Heart left ventricle (tissue), 16 donors: ENCODE data around the gene PARD3B. TPM values are rescaled to one million over a fixed set of nuclear protein-coding genes. Genes with fewer than 3 reads are reported as not detected.

ENCODE experiments used
- ATAC-seq, 4 donors: fragments of 200-7000 bp; cut with Tn5 transposase; one replicate each; pipeline ENCODE4 v1.9.1; 2020 to 2022; ENCODE audit warnings: moderate library complexity in 4 of 4, mild to moderate bottlenecking in 3 of 4, moderate number of reproducible peaks in 1 of 4
- DNase-seq, 5 donors: peaks; one replicate each; pipeline ENCODE4 v3.0.0-alpha.2; 2020
- H3K27ac ChIP-seq, 12 donors: fragments of 200-600 bp; sonication (generic) in 4 of 12; one replicate each; pipeline versions ENCODE4 v1.5.0 to v1.8.0; 2016 to 2022; ENCODE audit warnings: mild to moderate bottlenecking in 2 of 12
- H3K27me3 ChIP-seq, 9 donors: fragments of 200-600 bp; sonication (generic) in 2 of 9; one replicate each; pipeline versions ENCODE4 v1.5.1 to v1.8.0; 2016 to 2022; ENCODE audit warnings: mild to moderate bottlenecking in 3 of 9
- H3K36me3 ChIP-seq, 9 donors: fragments of 200-600 bp; sonication (generic) in 2 of 9; one replicate each; pipeline versions ENCODE4 v1.5.0 to v1.8.0; 2018 to 2022; ENCODE audit warnings: mild to moderate bottlenecking in 2 of 9
- H3K4me1 ChIP-seq, 12 donors: fragments of 200-600 bp; sonication (generic) in 4 of 12; one replicate each; pipeline versions ENCODE4 v1.5.0 to v1.8.0; 2016 to 2022; ENCODE audit warnings: mild to moderate bottlenecking in 3 of 12
- H3K4me3 ChIP-seq, 12 donors: fragments of 200-600 bp; sonication (generic) in 4 of 12; one replicate each; pipeline versions ENCODE4 v1.5.0 to v1.8.0; 2017 to 2022; ENCODE audit warnings: mild to moderate bottlenecking in 9 of 12, moderate library complexity in 4 of 12
- H3K9me3 ChIP-seq, 12 donors: fragments of 200-600 bp; sonication (generic) in 4 of 12; one replicate each; pipeline versions ENCODE4 v1.5.0 to v1.8.0; 2016 to 2022; ENCODE audit warnings: mild to moderate bottlenecking in 1 of 12
- POLR2A ChIP-seq, 2 donors: fragments of 450-650 bp; IDR thresholded peaks; one replicate each; pipeline ENCODE4 v1.6.1; 2017; ENCODE audit warnings: antibody characterized with exemption in 2 of 2, mild to moderate bottlenecking in 2 of 2, moderate library complexity in 2 of 2
- WGBS, 4 donors: extraction: QIAGEN DNeasy Blood & Tissue Kit in 2 of 4; methylation state at CpG; one replicate each; pipeline versions ENCODE4 v1.1.5 to v1.1.7; 2013 to 2018; 5-methylcytosine and 5-hydroxymethylcytosine counted together
- intact Hi-C, 10 donors: fragments of 100-400 bp; cut with DNase I; formaldehyde crosslinking; loops; one replicate each; pipeline versions ENCODE4 v1.11.1 to v1.14.2; 2022
- polyA plus RNA-seq, 2 donors: library from polyadenylated mRNA; stranded (reverse); fragments of 200-250 nt; gene quantifications; one replicate each; pipeline ENCODE4 v1.2.3, GENCODE V29; 2013
- total RNA-seq, 9 donors: library from RNA; depleted of rRNA in 2 of 9; stranded (reverse); fragments of >200 nt in 2 of 9; fragmentation: NEBNext Ultra II Directional in 3 of 9; extraction: Animal tissue kit (Norgen Biotek cat#: 25700) in 3 of 9; gene quantifications; one replicate each; pipeline versions ENCODE4 v1.1.0 to v1.2.4, GENCODE V29; 2016 to 2023
- TF ChIP-seq, protein P1 (sequence below), 12 donors: fragments of 200-600 bp; sonication (generic) in 4 of 12; IDR thresholded peaks; one replicate each; pipeline versions ENCODE4 v1.5.0 to v1.8.0; 2018 to 2022; ENCODE audit warnings: antibody characterized with exemption in 12 of 12, mild to moderate bottlenecking in 5 of 12
- donor health status: ischemic (EF 13 %, LVEDD 7.1; RV severe dilation, severe dysfunction).
- donor health status: healthy with polysubstance abuse.
- donor health status: DM: no; HTN: yes; CAD: no.
- donor health status: DM: no; HTN: no; CAD: no.
- donor health status: ischemic (EF 25% LVEDD 6.9; RV normal size, moderate dysfunction).
- donor health status: ischemic (EF 25% LVEDD 5.7; RV mildly dilated, moderate dysfunction).
- donor health status: healthy.
- donor health status: DM: yes; HTN: yes; CAD: no.
- donor health status: ischemic (EF 35%, LVEDD 5.7; RV mildly dilated, moderate dysfunction).
- donor health status: nonischemic (EF 11% LVEDD 7.7; RV severe dilation, severe dysfunction).
- donor health status: DM: yes; HTN: yes; CAD: no.
- donor health status: PGD.
- donor health status: ischemic (EF 29% LVEDD 5.4; RV normal size, mild dysfunction).
- donor health status: nonischemic (EF 23%, LVEDD 6.1; RV moderate dilation, normal function).

PARD3B gene
- total and polyA plus RNA-seq, 11 donors = 0.71 to 15.1 (median 6.2) TPM

DNA sequence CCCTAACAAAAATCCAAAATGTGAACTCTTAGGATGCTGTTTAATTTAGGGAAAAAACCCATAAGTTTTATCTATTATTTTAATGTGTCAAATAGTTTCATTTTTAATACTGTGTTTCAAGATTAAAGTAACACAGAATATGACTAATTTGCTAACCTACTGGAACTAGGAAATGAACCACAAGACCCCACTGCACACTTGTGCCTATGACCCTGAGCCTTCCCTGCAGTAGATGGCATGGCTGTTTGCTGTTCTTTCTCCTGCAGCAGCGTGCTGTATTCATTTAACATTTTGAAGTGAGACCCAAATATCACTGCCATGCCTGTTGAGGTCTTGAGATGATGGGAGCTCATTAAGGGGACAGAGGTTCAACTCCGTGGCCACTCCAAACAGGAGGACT is 571.9 kb downstream of the PARD3B start:
- Histone ChIP-seq H3K9me3 (peaks cover 0 to 4% (median 0%) of the 10 kb centered on the region in 12 donors), H3K27me3 (no peaks in the 10 kb centered on the region), H3K4me1 (no peaks in the 10 kb centered on the region), H3K4me3 (no peak overlapping the region), H3K36me3 (peaks cover 0 to 7% (median 0%) of the 10 kb centered on the region in 9 donors), H3K27ac (no peak overlapping the region)
- WGBS, 4 donors = 91 to 98% (median 98%) methylated on average over 2 of the region's 2 CpGs
- DNase-seq (no peak), ATAC-seq (no peak)
- TF ChIP-seq, protein P1, sequence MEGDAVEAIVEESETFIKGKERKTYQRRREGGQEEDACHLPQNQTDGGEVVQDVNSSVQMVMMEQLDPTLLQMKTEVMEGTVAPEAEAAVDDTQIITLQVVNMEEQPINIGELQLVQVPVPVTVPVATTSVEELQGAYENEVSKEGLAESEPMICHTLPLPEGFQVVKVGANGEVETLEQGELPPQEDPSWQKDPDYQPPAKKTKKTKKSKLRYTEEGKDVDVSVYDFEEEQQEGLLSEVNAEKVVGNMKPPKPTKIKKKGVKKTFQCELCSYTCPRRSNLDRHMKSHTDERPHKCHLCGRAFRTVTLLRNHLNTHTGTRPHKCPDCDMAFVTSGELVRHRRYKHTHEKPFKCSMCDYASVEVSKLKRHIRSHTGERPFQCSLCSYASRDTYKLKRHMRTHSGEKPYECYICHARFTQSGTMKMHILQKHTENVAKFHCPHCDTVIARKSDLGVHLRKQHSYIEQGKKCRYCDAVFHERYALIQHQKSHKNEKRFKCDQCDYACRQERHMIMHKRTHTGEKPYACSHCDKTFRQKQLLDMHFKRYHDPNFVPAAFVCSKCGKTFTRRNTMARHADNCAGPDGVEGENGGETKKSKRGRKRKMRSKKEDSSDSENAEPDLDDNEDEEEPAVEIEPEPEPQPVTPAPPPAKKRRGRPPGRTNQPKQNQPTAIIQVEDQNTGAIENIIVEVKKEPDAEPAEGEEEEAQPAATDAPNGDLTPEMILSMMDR (IDR thresholded peaks at IDR 0.05) = no peak
- no peak for TF ChIP-seq POLR2A (IDR thresholded peaks at IDR 0.05)
- intact Hi-C loops = no loop called here

DNA sequence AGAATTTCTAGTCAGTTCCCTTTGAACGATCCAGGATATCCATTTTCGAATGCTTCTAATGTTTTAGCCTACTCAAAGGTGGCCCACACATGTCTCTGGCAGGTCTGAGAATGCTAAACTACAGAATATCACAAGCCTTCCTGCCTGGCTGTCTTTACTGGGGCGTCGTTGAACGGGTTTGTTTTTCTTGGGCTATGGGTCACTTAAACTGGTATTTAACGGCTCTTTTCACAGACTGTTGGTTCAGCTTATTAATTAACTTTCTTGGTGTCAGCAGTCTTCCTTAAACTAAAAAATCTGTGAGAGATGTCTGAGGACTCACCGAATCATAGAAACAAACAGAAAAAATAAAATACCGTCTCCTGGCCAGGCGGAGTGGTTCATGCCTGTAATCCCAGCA is 573.9 kb downstream of the PARD3B start:
- Histone ChIP-seq H3K9me3 (no peaks in the 10 kb centered on the region), H3K27ac (no peak overlapping the region), H3K36me3 (peaks cover 0 to under 1% (median 0%) of the 10 kb centered on the region in 9 donors), H3K27me3 (no peaks in the 10 kb centered on the region), H3K4me3 (no peak overlapping the region), H3K4me1 (no peaks in the 10 kb centered on the region)
- WGBS, 4 donors = 96 to 97% (median 96%) methylated on average over 9 of the region's 9 CpGs
- ATAC-seq (no peak), DNase-seq (no peak)
- TF ChIP-seq, protein P1 (IDR thresholded peaks at IDR 0.05) = no peak
- no peak for TF ChIP-seq POLR2A (IDR thresholded peaks at IDR 0.05)
- intact Hi-C loops = no loop called here

DNA sequence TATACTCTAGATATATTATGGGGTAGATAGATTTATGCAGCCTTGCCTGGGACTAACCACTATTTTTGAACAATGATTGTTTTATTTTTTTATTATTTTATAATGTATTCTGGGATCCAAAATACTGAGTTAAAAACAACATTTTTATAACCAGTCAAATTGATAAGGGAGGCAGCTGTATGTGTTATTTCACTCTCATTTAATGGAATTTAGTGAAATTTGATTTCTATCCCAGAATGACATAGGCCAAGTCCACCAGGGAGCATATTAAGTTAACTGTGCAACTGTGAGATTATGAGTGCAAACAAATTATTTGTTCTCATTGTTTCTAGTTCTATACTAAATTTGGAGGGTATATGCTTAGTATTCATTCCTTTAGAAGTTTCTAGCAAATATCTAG is 583.5 kb downstream of the PARD3B start:
- no peak overlapping the region for H3K27ac ChIP-seq
- H3K27me3 ChIP-seq = no peaks in the 10 kb centered on the region
- no peak overlapping the region for H3K4me3 ChIP-seq
- TF ChIP-seq POLR2A (IDR thresholded peaks at IDR 0.05) = no peak
- TF ChIP-seq, protein P1 (IDR thresholded peaks at IDR 0.05) = no peak
- peaks cover 0 to 4% (median 0%) of the 10 kb centered on the region in 12 donors for H3K4me1 ChIP-seq
- no peaks in the 10 kb centered on the region for H3K9me3 ChIP-seq
- no peak for DNase-seq
- ATAC-seq = no peak
- peaks cover 0 to 13% (median 0%) of the 10 kb centered on the region in 9 donors for H3K36me3 ChIP-seq
- intact Hi-C loops = no loop called here

DNA sequence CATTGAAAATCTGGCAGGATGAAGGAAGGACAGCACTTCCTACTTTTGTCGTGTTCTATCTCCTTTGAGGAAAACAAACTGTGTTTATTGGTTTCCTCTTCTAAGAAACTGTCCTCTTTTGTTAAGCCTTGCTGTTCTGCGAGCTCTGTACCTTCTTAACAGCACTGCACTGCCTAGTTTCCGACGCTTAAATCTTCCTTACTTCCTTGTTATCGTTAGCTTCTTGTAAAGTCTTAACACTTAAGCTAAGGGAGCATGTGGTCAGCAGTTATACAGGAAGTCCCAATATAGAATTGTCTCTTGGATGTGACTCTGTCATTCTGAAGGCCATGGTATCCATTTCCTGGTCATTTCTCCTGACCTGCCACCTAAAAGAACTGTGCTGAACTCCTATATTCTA is 584.3 kb downstream of the PARD3B start:
- Histone ChIP-seq H3K36me3 (peaks cover 0 to 13% (median 0%) of the 10 kb centered on the region in 9 donors), H3K4me1 (peaks cover 0 to 4% (median 0%) of the 10 kb centered on the region in 12 donors), H3K9me3 (no peaks in the 10 kb centered on the region), H3K4me3 (no peak overlapping the region), H3K27ac (no peak overlapping the region), H3K27me3 (no peaks in the 10 kb centered on the region)
- WGBS, 4 donors = 57 to 63% (median 62%) methylated on average over 5 of the region's 5 CpGs
- DNase-seq = no peak
- ATAC-seq = peak in 1 of 4 donors; percentile 24
- TF ChIP-seq, protein P1 (IDR thresholded peaks at IDR 0.05) = no peak
- no peak for TF ChIP-seq POLR2A (IDR thresholded peaks at IDR 0.05)
- intact Hi-C loops = no loop called here
